H1 (cell line): ENCODE measurements around the gene CDH22. TPM values are rescaled to one million over a fixed set of nuclear protein-coding genes. Genes with fewer than 3 reads are reported as not detected.

Source experiments
- CHD1 ChIP-seq: IDR thresholded peaks from 2 replicates; pipeline ENCODE4 v1.6.1; 2012; ENCODE audit warnings: low read depth, low read length, improper control_type of control experiment
- CHD7 ChIP-seq: fragments of 300-600 bp; sonication (generic); IDR thresholded peaks from 2 replicates; pipeline ENCODE4 v1.7.1; 2012; ENCODE audit warnings: low read length, moderate library complexity, mild to moderate bottlenecking, inconsistent platforms; ENCODE audit not compliant: insufficient replicate concordance
- EP300 ChIP-seq, 2 experiments: IDR thresholded peaks; 1 replicate in 1 of 2; 2 replicates in 1 of 2; pipeline ENCODE4 v1.6.1; 2011 to 2012; ENCODE audit warnings: low read depth in 2 of 2, low read length in 2 of 2, mild to moderate bottlenecking in 2 of 2, borderline replicate concordance in 1 of 2, inconsistent platforms in 1 of 2, moderate library complexity in 1 of 2
- GABPA ChIP-seq: IDR thresholded peaks from 2 replicates; pipeline ENCODE4 v1.6.1; 2011; ENCODE audit warnings: mild to moderate bottlenecking, low read length, moderate library complexity, borderline replicate concordance; ENCODE audit not compliant: insufficient read depth
- KDM1A ChIP-seq: fragments of 200-600, 300-600 bp; sonication (generic); IDR thresholded peaks from 2 replicates; pipeline ENCODE4 v1.7.1; 2016; ENCODE audit warnings: mild to moderate bottlenecking, low read length, borderline replicate concordance
- SP2 ChIP-seq: IDR thresholded peaks from 2 replicates; pipeline ENCODE4 v1.6.1; 2012; ENCODE audit warnings: mild to moderate bottlenecking, low read length, inconsistent platforms
- polyA plus RNA-seq, 7 experiments: library from polyadenylated mRNA; depleted of rRNA in 3 of 7; stranded (reverse) in 5 of 7; unstranded in 2 of 7; fragments of >200 nt in 5 of 7; fragments of 200-250 nt in 2 of 7; gene quantifications; 1 replicate in 5 of 7; 2 replicates in 1 of 7; 4 replicates in 1 of 7; pipeline versions ENCODE4 v1.2.1 to v1.2.3, GENCODE V29; 2011 to 2013; ENCODE audit warnings: missing spikeins in 2 of 7, mixed read lengths in 2 of 7
- total RNA-seq: library from RNA; stranded (reverse); fragmentation: NEBNext Ultra II Directional; extraction: Animal tissue kit (Norgen Biotek cat#: 25700); gene quantifications from 2 replicates; pipeline ENCODE4 v1.2.1, GENCODE V29; 2021

The CDH22 gene
- total and polyA plus RNA-seq, 2 of the 8 experiments (the other 6 are each of a cell fraction or from before 2014, with no cell fraction given): 0.35 to 0.39 TPM

- TF ChIP-seq CHD7 (no peak), CHD1 (no peak), GABPA (no peak), KDM1A (peak; percentile 28; the same call in 1 of the 2 replicates), EP300 (IDR thresholded peaks at IDR 0.05; ENCODE audit: borderline replicate concordance in 1 of 2, low read depth in 2 of 2, low read length in 2 of 2) (no peak), SP2 (no peak)
Observed at GRCh38 chr20:46267108-46268105, 40.9 kb downstream of the CDH22 start (continued).
